BE2C (cell line): ENCODE measurements around the gene MADD.

Source experiments
- DNase-seq: peaks from one replicate; pipeline ENCODE4 v3.0.0-alpha.2; 2020
- H3K27me3 ChIP-seq: fragments of 250-450 bp; sonication (Bioruptor Pico); 2 replicates; pipeline ENCODE4 v1.5.1; 2020; ENCODE audit warnings: mild to moderate bottlenecking
- H3K36me3 ChIP-seq: fragments of 250-450 bp; sonication (Bioruptor Pico); 2 replicates; pipeline ENCODE4 v1.5.1; 2020; ENCODE audit warnings: mild to moderate bottlenecking
- H3K4me1 ChIP-seq: fragments of 250-450 bp; sonication (Bioruptor Pico); 2 replicates; pipeline ENCODE4 v1.5.1; 2020
- H3K4me3 ChIP-seq: 2 replicates; pipeline ENCODE4 v1.5.1; 2011; ENCODE audit warnings: low read depth, low read length
- H3K9me3 ChIP-seq: fragments of 250-450 bp; sonication (Bioruptor Pico); 2 replicates; pipeline ENCODE4 v1.5.1; 2020
- CTCF ChIP-seq: IDR thresholded peaks from 2 replicates; pipeline ENCODE4 v1.5.1; 2012; ENCODE audit warnings: mild to moderate bottlenecking, low read depth, low read length

The MADD gene

DNA sequence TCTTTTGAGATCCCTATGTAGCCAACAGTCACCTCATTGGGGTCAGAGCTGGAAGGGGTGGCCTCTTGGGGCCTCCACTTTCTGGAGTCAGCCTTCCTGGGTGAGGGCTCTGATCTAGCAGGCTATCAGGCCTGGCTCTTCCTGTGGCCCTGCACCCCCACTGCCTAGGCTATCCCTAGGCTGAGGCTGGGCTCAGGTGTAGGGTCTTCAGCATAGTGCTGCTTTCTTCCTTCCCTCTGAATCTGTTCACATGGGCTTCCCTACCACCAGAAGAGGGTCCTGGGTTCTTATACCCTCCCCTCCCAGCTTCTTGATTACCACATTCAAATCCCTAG, 108.9 kb downstream of the MADD start:
- TF ChIP-seq CTCF = no peak
- Histone ChIP-seq H3K9me3 (no peaks in the 10 kb centered on the region), H3K27me3 (no peaks in the 10 kb centered on the region), H3K4me3 (no peak overlapping the region), H3K4me1 (no peaks in the 10 kb centered on the region), H3K36me3 (no peaks in the 10 kb centered on the region)
- DNase-seq = no peak

DNA sequence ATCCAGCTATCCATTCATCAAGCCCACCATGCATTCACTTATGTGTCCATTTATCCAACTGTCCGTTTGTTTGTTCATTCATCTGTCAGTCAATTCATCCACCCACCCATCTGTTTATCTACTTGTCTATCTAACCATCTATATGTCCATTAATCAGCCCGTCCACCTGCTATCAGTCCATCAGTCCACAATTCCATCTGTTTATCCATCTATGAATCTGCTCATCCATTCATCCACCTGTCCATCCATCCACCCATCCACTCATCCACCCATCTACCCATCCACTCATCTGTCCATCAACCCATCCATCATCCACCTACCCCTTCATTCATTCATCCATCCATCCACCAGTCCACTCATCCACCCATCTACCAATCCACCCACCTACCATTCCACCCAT, 109.4 kb downstream of the MADD start:
- DNase-seq = no peak
- TF ChIP-seq CTCF = no peak
- Histone ChIP-seq H3K9me3 (no peaks in the 10 kb centered on the region), H3K36me3 (no peaks in the 10 kb centered on the region), H3K27me3 (no peaks in the 10 kb centered on the region), H3K4me1 (no peaks in the 10 kb centered on the region), H3K4me3 (no peak overlapping the region)
